Neural cell (in vitro differentiated cells): Measurements from ENCODE around the gene AIMP1. TPM values are rescaled to one million over a fixed set of nuclear protein-coding genes. Genes with fewer than 3 reads are reported as not detected.

Experiments
- H2AFZ ChIP-seq: fragments of 200-600, 300-800 bp; sonication (generic), shearing (Covaris generic); 2 replicates; pipeline ENCODE4 v1.6.0; 2014; ENCODE audit warnings: low read depth, mild to moderate bottlenecking, antibody characterized with exemption, low read length, moderate library complexity
- H3F3A ChIP-seq: fragments of 200-600 bp; shearing (Covaris generic); 2 replicates; pipeline ENCODE4 v1.6.1; 2016; ENCODE audit warnings: mild to moderate bottlenecking, moderate library complexity, mixed read lengths, antibody characterized with exemption, low read length; ENCODE audit not compliant: insufficient read depth, poor library complexity, severe bottlenecking
- H3K27ac ChIP-seq: fragments of 200-600, 300-800 bp; sonication (generic), shearing (Covaris generic); 2 replicates; pipeline ENCODE4 v1.5.1; 2014; ENCODE audit warnings: mild to moderate bottlenecking, low read length, moderate library complexity
- H3K27me3 ChIP-seq: fragments of 300-800, 200-600 bp; sonication (generic), shearing (Covaris generic); 2 replicates; pipeline ENCODE4 v1.6.0; 2014; ENCODE audit warnings: mild to moderate bottlenecking, low read depth, low read length, moderate library complexity; ENCODE audit not compliant: insufficient read depth
- H3K36me3 ChIP-seq: fragments of 300-800, 200-600 bp; sonication (generic), shearing (Covaris generic); 2 replicates; pipeline ENCODE4 v1.5.1; 2014; ENCODE audit warnings: mild to moderate bottlenecking, antibody characterized with exemption, low read length, moderate library complexity; ENCODE audit not compliant: insufficient read depth
- H3K4me2 ChIP-seq: fragments of 300-800, 200-600 bp; sonication (generic), shearing (Covaris generic); 2 replicates; pipeline ENCODE4 v1.6.0; 2014; ENCODE audit warnings: mild to moderate bottlenecking, low read length
- H3K4me3 ChIP-seq: fragments of 300-800, 200-600 bp; sonication (generic), shearing (Covaris generic); 2 replicates; pipeline ENCODE4 v1.5.1; 2014; ENCODE audit warnings: mild to moderate bottlenecking, low read length, moderate library complexity
- H3K79me2 ChIP-seq: fragments of 200-600 bp; shearing (Covaris generic); replicated peaks from 2 replicates; pipeline ENCODE4 v1.6.0; 2014; ENCODE audit warnings: mild to moderate bottlenecking, low read length, moderate library complexity; ENCODE audit not compliant: insufficient read depth
- H3K9ac ChIP-seq: fragments of 300-800, 200-600 bp; sonication (generic), shearing (Covaris generic); 2 replicates; pipeline ENCODE4 v1.6.1; 2016; ENCODE audit warnings: mild to moderate bottlenecking, low read length, mixed read lengths
- H3K9me2 ChIP-seq: fragments of 200-600 bp; shearing (Covaris generic); 2 replicates; pipeline ENCODE4 v1.6.1; 2016; ENCODE audit warnings: mild to moderate bottlenecking, low read length, mixed read lengths; ENCODE audit not compliant: insufficient read depth
- H3K9me3 ChIP-seq: fragments of 200-600, 300-800 bp; sonication (generic), shearing (Covaris generic); 2 replicates; pipeline ENCODE4 v1.6.1; 2016; ENCODE audit warnings: mild to moderate bottlenecking, mixed run types, low read length, moderate library complexity, mixed read lengths
- H4K20me1 ChIP-seq: fragments of 200-600 bp; shearing (Covaris generic); 2 replicates; pipeline ENCODE4 v1.6.1; 2016; ENCODE audit warnings: mild to moderate bottlenecking, mixed run types; ENCODE audit not compliant: insufficient read depth
- EP300 ChIP-seq: fragments of 450-650 bp; conservative IDR thresholded peaks from 2 replicates; pipeline ENCODE4 v1.6.1; 2014; ENCODE audit warnings: antibody characterized with exemption, mild to moderate bottlenecking, moderate library complexity; ENCODE audit not compliant: poor library complexity, severe bottlenecking
- EZH2 ChIP-seq: fragments of 200-600, 300-800 bp; shearing (Covaris generic), sonication (generic); IDR thresholded peaks from 2 replicates; pipeline ENCODE4 v1.6.1; 2014; ENCODE audit warnings: antibody characterized with exemption, low read length, borderline replicate concordance, mild to moderate bottlenecking; ENCODE audit not compliant: insufficient read depth, poor library complexity, severe bottlenecking
- MXI1 ChIP-seq: fragments of 450-650 bp; conservative IDR thresholded peaks from 2 replicates; pipeline ENCODE4 v1.6.1; 2014; ENCODE audit warnings: antibody characterized with exemption, mild to moderate bottlenecking; ENCODE audit not compliant: poor library complexity, severe bottlenecking
- POLR2AphosphoS5 ChIP-seq: IDR thresholded peaks from 2 replicates; pipeline ENCODE4 v1.6.1; 2012
- RAD21 ChIP-seq: fragments of 450-650 bp; conservative IDR thresholded peaks from 2 replicates; pipeline ENCODE4 v1.6.1; 2014; ENCODE audit warnings: antibody characterized with exemption, mild to moderate bottlenecking, moderate library complexity
- SMC3 ChIP-seq: fragments of 450-650 bp; conservative IDR thresholded peaks from 2 replicates; pipeline ENCODE4 v1.6.1; 2014; ENCODE audit warnings: antibody characterized with exemption, mild to moderate bottlenecking, moderate library complexity; ENCODE audit not compliant: poor library complexity
- TAF1 ChIP-seq: IDR thresholded peaks from 2 replicates; pipeline ENCODE4 v1.6.1; 2012; ENCODE audit warnings: low read depth
- polyA plus RNA-seq: library from polyadenylated mRNA; depleted of rRNA; stranded (reverse); fragments of >200 nt; gene quantifications from 2 replicates; pipeline ENCODE4 v1.2.3, GENCODE V29; 2014
- TF ChIP-seq, protein P1 (sequence below): IDR thresholded peaks from 2 replicates; pipeline ENCODE4 v1.6.1; 2012; ENCODE audit warnings: borderline replicate concordance
- TF ChIP-seq, protein P2 (sequence below): fragments of 450-650 bp; IDR thresholded peaks from 2 replicates; pipeline ENCODE4 v1.5.1; 2014; ENCODE audit warnings: antibody characterized with exemption, mild to moderate bottlenecking, moderate library complexity; ENCODE audit not compliant: poor library complexity, severe bottlenecking

Gene AIMP1
- polyA plus RNA-seq, 1 donor from 2014 or later, result 46.5 TPM

DNA sequence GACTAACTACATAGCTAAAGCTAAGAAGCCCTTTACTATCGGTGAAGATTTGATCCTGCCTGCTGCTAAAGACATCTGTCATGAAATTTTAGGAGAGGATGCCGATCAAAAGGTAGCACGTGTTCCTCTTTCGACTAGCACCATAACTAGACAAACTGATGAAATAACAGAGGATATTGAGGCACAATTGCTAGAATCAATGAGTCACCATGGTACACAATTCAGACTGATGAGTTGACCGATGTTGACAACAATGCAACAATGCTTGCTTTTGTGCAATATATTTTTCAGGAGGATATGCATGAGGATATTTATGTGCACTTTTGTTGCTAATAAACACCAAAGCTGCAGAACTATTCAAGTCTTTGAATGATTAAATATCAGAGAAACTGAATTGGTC lies 24.7 kb upstream of the AIMP1 start:
- Histone ChIP-seq H3K79me2 (no peaks in the 10 kb centered on the region), H3K27ac (no peak overlapping the region), H2AFZ (no peak overlapping the region), H3K4me2 (no peak overlapping the region), H3F3A (no peaks in the 10 kb centered on the region), H3K9ac (no peak overlapping the region), H3K36me3 (no peaks in the 10 kb centered on the region), H3K4me3 (no peak overlapping the region), H3K27me3 (no peaks in the 10 kb centered on the region), H3K9me3 (no peaks in the 10 kb centered on the region), H3K9me2 (no peaks in the 10 kb centered on the region), H4K20me1 (no peaks in the 10 kb centered on the region)
- TF ChIP-seq EZH2 (no peak), SMC3 (no peak), EP300 (no peak), TAF1 (no peak), POLR2AphosphoS5 (no peak), MXI1 (no peak), RAD21 (no peak)
- TF ChIP-seq, protein P1, sequence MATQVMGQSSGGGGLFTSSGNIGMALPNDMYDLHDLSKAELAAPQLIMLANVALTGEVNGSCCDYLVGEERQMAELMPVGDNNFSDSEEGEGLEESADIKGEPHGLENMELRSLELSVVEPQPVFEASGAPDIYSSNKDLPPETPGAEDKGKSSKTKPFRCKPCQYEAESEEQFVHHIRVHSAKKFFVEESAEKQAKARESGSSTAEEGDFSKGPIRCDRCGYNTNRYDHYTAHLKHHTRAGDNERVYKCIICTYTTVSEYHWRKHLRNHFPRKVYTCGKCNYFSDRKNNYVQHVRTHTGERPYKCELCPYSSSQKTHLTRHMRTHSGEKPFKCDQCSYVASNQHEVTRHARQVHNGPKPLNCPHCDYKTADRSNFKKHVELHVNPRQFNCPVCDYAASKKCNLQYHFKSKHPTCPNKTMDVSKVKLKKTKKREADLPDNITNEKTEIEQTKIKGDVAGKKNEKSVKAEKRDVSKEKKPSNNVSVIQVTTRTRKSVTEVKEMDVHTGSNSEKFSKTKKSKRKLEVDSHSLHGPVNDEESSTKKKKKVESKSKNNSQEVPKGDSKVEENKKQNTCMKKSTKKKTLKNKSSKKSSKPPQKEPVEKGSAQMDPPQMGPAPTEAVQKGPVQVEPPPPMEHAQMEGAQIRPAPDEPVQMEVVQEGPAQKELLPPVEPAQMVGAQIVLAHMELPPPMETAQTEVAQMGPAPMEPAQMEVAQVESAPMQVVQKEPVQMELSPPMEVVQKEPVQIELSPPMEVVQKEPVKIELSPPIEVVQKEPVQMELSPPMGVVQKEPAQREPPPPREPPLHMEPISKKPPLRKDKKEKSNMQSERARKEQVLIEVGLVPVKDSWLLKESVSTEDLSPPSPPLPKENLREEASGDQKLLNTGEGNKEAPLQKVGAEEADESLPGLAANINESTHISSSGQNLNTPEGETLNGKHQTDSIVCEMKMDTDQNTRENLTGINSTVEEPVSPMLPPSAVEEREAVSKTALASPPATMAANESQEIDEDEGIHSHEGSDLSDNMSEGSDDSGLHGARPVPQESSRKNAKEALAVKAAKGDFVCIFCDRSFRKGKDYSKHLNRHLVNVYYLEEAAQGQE, result no peak
- TF ChIP-seq, protein P2, sequence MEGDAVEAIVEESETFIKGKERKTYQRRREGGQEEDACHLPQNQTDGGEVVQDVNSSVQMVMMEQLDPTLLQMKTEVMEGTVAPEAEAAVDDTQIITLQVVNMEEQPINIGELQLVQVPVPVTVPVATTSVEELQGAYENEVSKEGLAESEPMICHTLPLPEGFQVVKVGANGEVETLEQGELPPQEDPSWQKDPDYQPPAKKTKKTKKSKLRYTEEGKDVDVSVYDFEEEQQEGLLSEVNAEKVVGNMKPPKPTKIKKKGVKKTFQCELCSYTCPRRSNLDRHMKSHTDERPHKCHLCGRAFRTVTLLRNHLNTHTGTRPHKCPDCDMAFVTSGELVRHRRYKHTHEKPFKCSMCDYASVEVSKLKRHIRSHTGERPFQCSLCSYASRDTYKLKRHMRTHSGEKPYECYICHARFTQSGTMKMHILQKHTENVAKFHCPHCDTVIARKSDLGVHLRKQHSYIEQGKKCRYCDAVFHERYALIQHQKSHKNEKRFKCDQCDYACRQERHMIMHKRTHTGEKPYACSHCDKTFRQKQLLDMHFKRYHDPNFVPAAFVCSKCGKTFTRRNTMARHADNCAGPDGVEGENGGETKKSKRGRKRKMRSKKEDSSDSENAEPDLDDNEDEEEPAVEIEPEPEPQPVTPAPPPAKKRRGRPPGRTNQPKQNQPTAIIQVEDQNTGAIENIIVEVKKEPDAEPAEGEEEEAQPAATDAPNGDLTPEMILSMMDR, result no peak

DNA sequence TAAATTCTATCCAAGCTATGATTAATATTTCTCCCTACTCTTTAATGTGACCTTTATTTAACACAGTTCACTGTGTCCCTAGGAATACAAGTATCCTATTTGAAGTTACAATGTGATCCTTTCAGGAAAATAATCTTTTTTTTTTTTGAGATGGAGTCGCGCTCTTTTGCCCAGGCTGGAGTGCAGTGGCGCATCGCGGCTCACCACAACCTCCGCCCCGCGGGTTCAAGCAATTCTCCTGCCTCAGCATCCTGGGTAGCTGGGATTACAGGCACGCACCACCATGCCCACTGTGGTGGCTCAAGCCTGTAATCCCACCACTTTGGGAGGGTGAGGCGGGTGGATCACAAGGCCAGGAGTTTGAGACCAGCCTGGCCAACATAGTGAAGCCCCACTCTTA lies 22.3 kb upstream of the AIMP1 start:
- Histone ChIP-seq H3K4me2 (no peak overlapping the region), H3K36me3 (no peaks in the 10 kb centered on the region), H2AFZ (no peak overlapping the region), H3K27ac (no peak overlapping the region), H3K9me2 (no peaks in the 10 kb centered on the region), H3K27me3 (no peaks in the 10 kb centered on the region), H3K9ac (no peak overlapping the region), H3K4me3 (no peak overlapping the region), H4K20me1 (no peaks in the 10 kb centered on the region), H3K79me2 (no peaks in the 10 kb centered on the region), H3K9me3 (no peaks in the 10 kb centered on the region), H3F3A (no peaks in the 10 kb centered on the region)
- no peak for TF ChIP-seq EZH2
- TF ChIP-seq, protein P1, result no peak
- TF ChIP-seq, protein P2, result no peak
- TF ChIP-seq TAF1, result no peak
- no peak for TF ChIP-seq POLR2AphosphoS5
- TF ChIP-seq SMC3, result no peak
- no peak for TF ChIP-seq RAD21
- TF ChIP-seq EP300, result no peak
- TF ChIP-seq MXI1, result no peak
